Inflammatory macrophage treated with lipopolysaccharide for 1 hour (primary cell): ENCODE data around the gene DHRS1.

ENCODE experiments used
- DNase-seq, 2 donors: peaks; one replicate each; pipeline ENCODE4 v3.0.0-alpha.2; 2020 to 2022

DHRS1 gene

DNA sequence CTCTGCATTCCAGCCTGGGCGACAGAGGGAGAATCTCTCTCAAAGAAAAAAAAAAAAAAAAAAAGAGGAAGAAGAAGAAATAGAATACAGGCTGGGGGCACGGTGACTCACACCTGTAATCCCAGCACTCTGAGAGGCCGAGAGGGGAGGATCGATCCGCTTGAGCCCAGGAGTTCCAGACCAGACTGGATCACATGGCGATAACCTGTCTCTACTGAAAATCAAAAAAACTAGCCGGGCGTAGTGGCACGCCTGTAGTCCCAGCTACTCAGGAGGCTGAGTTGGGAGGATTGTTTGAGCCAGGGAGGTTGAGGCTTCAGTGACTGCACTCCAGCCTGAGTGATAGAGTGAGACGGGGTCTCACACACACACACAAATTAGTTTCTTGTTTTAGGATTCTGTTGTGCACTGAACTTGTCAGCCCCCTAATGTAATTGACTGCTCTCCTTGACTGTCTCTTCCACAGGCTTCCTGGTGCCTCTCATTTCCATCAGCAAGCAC lies 56.2 kb downstream of the DHRS1 start:
- DNase-seq, result peak; percentile 40 to 50

DNA sequence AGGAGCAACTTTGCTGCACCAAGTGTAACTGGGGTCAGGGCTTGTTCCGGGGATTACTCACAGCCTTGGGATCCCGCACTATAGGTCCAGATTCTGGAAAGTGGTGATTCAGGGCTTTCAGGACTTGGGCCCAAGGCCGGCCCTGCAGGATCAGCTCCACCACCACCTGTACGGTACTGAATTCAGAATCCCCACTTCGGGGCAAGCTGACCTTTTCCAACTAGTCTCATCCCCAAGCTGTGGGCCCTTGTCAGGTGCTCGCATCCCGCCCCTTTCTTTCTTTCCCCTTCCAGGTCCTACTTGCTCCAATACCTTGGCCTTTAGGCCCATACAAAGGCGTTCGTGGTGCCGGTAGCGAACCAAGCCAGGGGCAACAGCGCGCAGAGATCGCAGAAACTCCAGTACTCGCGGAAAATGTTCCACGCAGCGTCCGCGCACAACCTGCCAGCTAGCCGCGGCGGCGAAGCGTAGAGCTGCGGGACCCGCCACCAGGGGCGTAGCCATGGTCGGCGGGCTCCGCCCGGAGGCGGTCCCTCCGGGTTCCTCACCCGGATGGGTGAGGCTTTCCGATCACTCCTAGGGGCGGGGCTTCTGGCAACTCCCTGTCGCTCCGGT lies 57.6 kb downstream of the DHRS1 start:
- peak; percentile 87 to 88 for DNase-seq
